HEK293 (cell line): ENCODE measurements around the gene GIMAP5.
A peak's percentile ranks its signal among the peaks of the same experiment; 100 is the strongest.

Source experiments
- CTCF ChIA-PET: fragments of 350-600 bp; formaldehyde crosslinking; extraction: SDS; loops from one replicate; lab custom pipeline; 2021; ENCODE audit warnings: antibody characterized with exemption; lab: Yijun Ruan, JAX
- POLR2A ChIA-PET: fragments of 300-600 bp; formaldehyde crosslinking; extraction: SDS; loops from one replicate; lab custom pipeline; 2020; ENCODE audit warnings: antibody characterized with exemption, inconsistent platforms; lab: Yijun Ruan, JAX
- H3K27ac ChIP-seq: fragments of 200-500 bp; sonication (Bioruptor generic); 2 replicates; pipeline ENCODE4 v1.5.1; 2014; ENCODE audit warnings: low read depth, low read length, control low read depth, inconsistent platforms; ENCODE audit errors: extremely low read depth
- H3K36me3 ChIP-seq, 2 experiments: fragments of 200-500 bp in 1 of 2; sonication (Bioruptor generic) in 1 of 2; 1 replicate in 1 of 2; 2 replicates in 1 of 2; pipeline ENCODE4 v1.5.1; 2014 to 2017; ENCODE audit warnings: inconsistent platforms in 2 of 2, low read length in 2 of 2; ENCODE audit not compliant: control insufficient read depth in 2 of 2, insufficient read depth in 1 of 2
- H3K4me1 ChIP-seq: fragments of 200-500 bp; sonication (Bioruptor generic); 2 replicates; pipeline ENCODE4 v1.5.1; 2014; ENCODE audit warnings: mild to moderate bottlenecking, low read length, inconsistent platforms; ENCODE audit not compliant: control insufficient read depth, insufficient read depth
- H3K4me3 ChIP-seq: 2 replicates; pipeline ENCODE4 v1.5.1; 2011; ENCODE audit warnings: low read depth, mild to moderate bottlenecking, control low read depth, low read length, moderate library complexity
- H3K9me3 ChIP-seq: fragments of 200-500 bp; sonication (Bioruptor generic); 2 replicates; pipeline ENCODE4 v1.5.1; 2014; ENCODE audit warnings: low read depth, low read length, inconsistent platforms; ENCODE audit not compliant: control insufficient read depth, insufficient read depth
- SETDB1 ChIP-seq: IDR thresholded peaks from one replicate; pipeline ENCODE4 v1.6.1; 2017; ENCODE audit warnings: mild to moderate bottlenecking, low read length, moderate library complexity, mixed read lengths; ENCODE audit not compliant: insufficient read length
- SP7 ChIP-seq: fragments of 450-650 bp; formaldehyde crosslinking; IDR thresholded peaks from 2 replicates; pipeline ENCODE4 v1.5.1; 2016; ENCODE audit warnings: missing biosample characterization, missing genetic modification characterization
- TRIM28 ChIP-seq: IDR thresholded peaks from 2 replicates; pipeline ENCODE4 v1.6.1; 2011; ENCODE audit warnings: low read length, control low read depth, borderline replicate concordance
- ZBTB21 ChIP-seq: fragments of 450-650 bp; formaldehyde crosslinking; IDR thresholded peaks from 2 replicates; pipeline ENCODE4 v1.5.1; 2017; ENCODE audit warnings: missing biosample characterization, missing genetic modification characterization
- ZEB2 ChIP-seq: fragments of 450-650 bp; formaldehyde crosslinking; IDR thresholded peaks from 2 replicates; pipeline ENCODE4 v1.5.1; 2016; ENCODE audit warnings: missing biosample characterization, missing genetic modification characterization
- ZIC2 ChIP-seq: fragments of 450-650 bp; formaldehyde crosslinking; IDR thresholded peaks from 2 replicates; pipeline ENCODE4 v1.5.1; 2016; ENCODE audit warnings: missing biosample characterization, missing genetic modification characterization
- ZNF114 ChIP-seq: fragments of 450-650 bp; formaldehyde crosslinking; IDR thresholded peaks from 2 replicates; pipeline ENCODE4 v1.5.0; 2017; ENCODE audit warnings: missing biosample characterization, missing genetic modification characterization
- ZNF174 ChIP-seq: fragments of 450-650 bp; formaldehyde crosslinking; IDR thresholded peaks from 2 replicates; pipeline ENCODE4 v1.5.0; 2017; ENCODE audit warnings: missing biosample characterization, mild to moderate bottlenecking, missing genetic modification characterization
- ZNF354C ChIP-seq: fragments of 450-650 bp; formaldehyde crosslinking; IDR thresholded peaks from 2 replicates; pipeline ENCODE4 v1.5.1; 2016; ENCODE audit warnings: missing biosample characterization, missing genetic modification characterization, low read depth, borderline replicate concordance
- ZNF404 ChIP-seq: fragments of 450-650 bp; formaldehyde crosslinking; IDR thresholded peaks from 2 replicates; pipeline ENCODE4 v1.5.1; 2017; ENCODE audit warnings: missing biosample characterization, missing genetic modification characterization
- ZNF626 ChIP-seq: fragments of 450-650 bp; sonication (Bioruptor Pico); formaldehyde crosslinking; IDR thresholded peaks from 2 replicates; pipeline ENCODE4 v1.5.1; 2018; ENCODE audit warnings: missing biosample characterization, missing genetic modification characterization, inconsistent platforms
- ZNF701 ChIP-seq: fragments of 450-650 bp; formaldehyde crosslinking; IDR thresholded peaks from 2 replicates; pipeline ENCODE4 v1.5.1; 2016; ENCODE audit warnings: missing biosample characterization, missing genetic modification characterization
- ZNF768 ChIP-seq: fragments of 450-650 bp; formaldehyde crosslinking; IDR thresholded peaks from 2 replicates; pipeline ENCODE4 v1.5.1; 2018; ENCODE audit warnings: missing biosample characterization, mild to moderate bottlenecking, missing genetic modification characterization
- ZNF777 ChIP-seq: fragments of 450-650 bp; formaldehyde crosslinking; IDR thresholded peaks from 2 replicates; pipeline ENCODE4 v1.5.1; 2017; ENCODE audit warnings: missing biosample characterization, missing genetic modification characterization, borderline replicate concordance
- ZNF791 ChIP-seq: fragments of 450-650 bp; formaldehyde crosslinking; IDR thresholded peaks from 2 replicates; pipeline ENCODE4 v1.5.1; 2016; ENCODE audit warnings: missing biosample characterization, missing genetic modification characterization
- TF ChIP-seq, protein P1 (sequence below): fragments of 450-650 bp; formaldehyde crosslinking; IDR thresholded peaks from 2 replicates; pipeline ENCODE4 v1.5.1; 2016; ENCODE audit warnings: missing biosample characterization, missing genetic modification characterization, borderline replicate concordance

GIMAP5 gene

DNA sequence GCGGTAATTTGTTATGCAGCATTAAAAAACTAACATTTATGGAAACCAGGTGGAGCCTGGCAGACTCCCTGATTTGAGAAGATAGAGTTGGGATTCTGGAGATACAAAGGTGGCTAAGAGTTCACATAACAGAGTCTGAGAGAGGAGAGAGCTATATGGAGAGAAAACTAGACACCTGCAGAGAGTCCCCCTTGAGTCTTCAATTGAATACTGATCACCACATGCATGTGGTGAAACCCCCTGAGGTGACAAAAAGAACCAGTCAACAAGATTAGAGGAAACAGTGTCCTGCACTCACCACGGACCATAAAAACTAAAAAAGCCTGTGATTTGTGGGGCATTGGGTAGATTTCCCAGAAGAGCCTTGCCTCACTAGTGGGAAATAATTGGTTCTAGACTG is 41.6 kb upstream of the GIMAP5 start:
- TF ChIP-seq ZNF701 (tag by site-specific recombination) = no peak
- no peak for TF ChIP-seq ZBTB21 (tag by site-specific recombination)
- TF ChIP-seq, protein P1, sequence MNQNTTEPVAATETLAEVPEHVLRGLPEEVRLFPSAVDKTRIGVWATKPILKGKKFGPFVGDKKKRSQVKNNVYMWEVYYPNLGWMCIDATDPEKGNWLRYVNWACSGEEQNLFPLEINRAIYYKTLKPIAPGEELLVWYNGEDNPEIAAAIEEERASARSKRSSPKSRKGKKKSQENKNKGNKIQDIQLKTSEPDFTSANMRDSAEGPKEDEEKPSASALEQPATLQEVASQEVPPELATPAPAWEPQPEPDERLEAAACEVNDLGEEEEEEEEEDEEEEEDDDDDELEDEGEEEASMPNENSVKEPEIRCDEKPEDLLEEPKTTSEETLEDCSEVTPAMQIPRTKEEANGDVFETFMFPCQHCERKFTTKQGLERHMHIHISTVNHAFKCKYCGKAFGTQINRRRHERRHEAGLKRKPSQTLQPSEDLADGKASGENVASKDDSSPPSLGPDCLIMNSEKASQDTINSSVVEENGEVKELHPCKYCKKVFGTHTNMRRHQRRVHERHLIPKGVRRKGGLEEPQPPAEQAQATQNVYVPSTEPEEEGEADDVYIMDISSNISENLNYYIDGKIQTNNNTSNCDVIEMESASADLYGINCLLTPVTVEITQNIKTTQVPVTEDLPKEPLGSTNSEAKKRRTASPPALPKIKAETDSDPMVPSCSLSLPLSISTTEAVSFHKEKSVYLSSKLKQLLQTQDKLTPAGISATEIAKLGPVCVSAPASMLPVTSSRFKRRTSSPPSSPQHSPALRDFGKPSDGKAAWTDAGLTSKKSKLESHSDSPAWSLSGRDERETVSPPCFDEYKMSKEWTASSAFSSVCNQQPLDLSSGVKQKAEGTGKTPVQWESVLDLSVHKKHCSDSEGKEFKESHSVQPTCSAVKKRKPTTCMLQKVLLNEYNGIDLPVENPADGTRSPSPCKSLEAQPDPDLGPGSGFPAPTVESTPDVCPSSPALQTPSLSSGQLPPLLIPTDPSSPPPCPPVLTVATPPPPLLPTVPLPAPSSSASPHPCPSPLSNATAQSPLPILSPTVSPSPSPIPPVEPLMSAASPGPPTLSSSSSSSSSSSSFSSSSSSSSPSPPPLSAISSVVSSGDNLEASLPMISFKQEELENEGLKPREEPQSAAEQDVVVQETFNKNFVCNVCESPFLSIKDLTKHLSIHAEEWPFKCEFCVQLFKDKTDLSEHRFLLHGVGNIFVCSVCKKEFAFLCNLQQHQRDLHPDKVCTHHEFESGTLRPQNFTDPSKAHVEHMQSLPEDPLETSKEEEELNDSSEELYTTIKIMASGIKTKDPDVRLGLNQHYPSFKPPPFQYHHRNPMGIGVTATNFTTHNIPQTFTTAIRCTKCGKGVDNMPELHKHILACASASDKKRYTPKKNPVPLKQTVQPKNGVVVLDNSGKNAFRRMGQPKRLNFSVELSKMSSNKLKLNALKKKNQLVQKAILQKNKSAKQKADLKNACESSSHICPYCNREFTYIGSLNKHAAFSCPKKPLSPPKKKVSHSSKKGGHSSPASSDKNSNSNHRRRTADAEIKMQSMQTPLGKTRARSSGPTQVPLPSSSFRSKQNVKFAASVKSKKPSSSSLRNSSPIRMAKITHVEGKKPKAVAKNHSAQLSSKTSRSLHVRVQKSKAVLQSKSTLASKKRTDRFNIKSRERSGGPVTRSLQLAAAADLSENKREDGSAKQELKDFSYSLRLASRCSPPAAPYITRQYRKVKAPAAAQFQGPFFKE = no peak
- TF ChIP-seq, all 188 proteins: peak for 0
- Histone ChIP-seq H3K27ac (no peak overlapping the region), H3K4me1 (no peaks in the 10 kb centered on the region), H3K9me3 (no peaks in the 10 kb centered on the region), H3K36me3 (no peaks in the 10 kb centered on the region), H3K4me3 (no peak overlapping the region)
- ChIA-PET CTCF (no interaction called here), POLR2A (no interaction called here)

DNA sequence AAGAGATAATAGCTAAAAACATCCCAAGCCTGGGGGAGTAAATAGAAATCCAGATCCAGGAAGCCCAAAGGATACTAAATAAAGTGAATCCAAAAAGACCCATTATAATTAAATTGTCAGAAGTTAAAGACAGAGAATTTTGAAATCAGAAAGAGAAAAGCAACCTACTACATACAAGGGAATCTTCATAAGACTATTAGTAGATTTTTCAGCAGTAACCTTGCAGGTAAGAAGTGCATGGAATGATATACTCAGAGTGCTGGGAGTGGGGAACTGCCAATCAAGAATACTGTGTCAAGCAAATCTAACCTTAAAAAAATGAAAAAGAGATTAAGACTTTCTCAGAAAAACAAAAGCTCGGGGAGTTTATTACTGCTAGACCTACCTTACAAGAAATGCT is 34.0 kb upstream of the GIMAP5 start:
- H3K9me3 ChIP-seq = no peaks in the 10 kb centered on the region
- ChIA-PET CTCF (interaction anchor here (0.6 kb wide), 1 partner anchor 76 kb away, joined by 3 read pairs; no protein-coding TSS in a partner anchor), POLR2A (no interaction called here)

DNA sequence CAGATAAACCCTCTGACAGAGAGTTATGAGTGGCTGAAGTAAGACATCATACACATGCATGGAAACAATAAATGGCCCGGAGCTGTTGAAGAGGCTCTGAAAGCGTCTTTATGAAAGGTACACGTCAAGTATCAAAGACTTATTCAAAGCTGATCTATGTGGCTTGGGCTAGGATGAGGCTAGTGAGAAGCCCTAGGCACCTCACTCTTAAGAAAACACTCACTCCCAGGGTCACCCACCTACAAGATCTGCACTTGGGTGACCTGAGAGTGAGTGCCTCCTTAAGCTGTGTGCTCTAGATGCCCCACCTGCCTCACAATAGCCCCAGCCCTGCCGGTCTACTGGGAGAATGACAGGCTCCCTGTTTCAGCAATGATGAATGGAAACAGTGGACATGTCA is 21.9 kb upstream of the GIMAP5 start:
- no peaks in the 10 kb centered on the region for H3K4me1 ChIP-seq
- ChIA-PET POLR2A (no interaction called here), CTCF (no interaction called here)
- TF ChIP-seq ZNF768 (no peak), ZNF777 (no peak), ZNF354C (tag by site-specific recombination) (no peak), ZEB2 (no peak), SP7 (tag by site-specific recombination) (no peak), ZIC2 (tag by site-specific recombination) (no peak)
- H3K36me3 ChIP-seq = no peaks in the 10 kb centered on the region
- H3K4me3 ChIP-seq = no peak overlapping the region
- no peaks in the 10 kb centered on the region for H3K9me3 ChIP-seq
- H3K27ac ChIP-seq = no peak overlapping the region

More for the DNA sequence above, 34.0 kb upstream of the GIMAP5 start:
- no peaks in the 10 kb centered on the region for H3K4me1 ChIP-seq
- TF ChIP-seq ZNF174 (tag by site-specific recombination) = no peak
- TF ChIP-seq ZNF404 (tag by site-specific recombination) = no peak
- TF ChIP-seq TRIM28 = peak; percentile 82; the same call in 1 of the 2 replicates
- peak; percentile 97 for TF ChIP-seq ZNF791 (tag by site-specific recombination)
- TF ChIP-seq ZNF114 = no peak
- TF ChIP-seq ZNF626 (tag by site-specific recombination) = no peak
- TF ChIP-seq SETDB1 = peak; percentile 96
- TF ChIP-seq, all 188 proteins: peak for 3
- no peak overlapping the region for H3K4me3 ChIP-seq
- no peaks in the 10 kb centered on the region for H3K36me3 ChIP-seq
- H3K27ac ChIP-seq = no peak overlapping the region
